ENCODE data around the gene CDK4. TPM values are rescaled to one million over a fixed set of nuclear protein-coding genes. Genes with fewer than 3 reads are reported as not detected.

Gene CDK4
- total and polyA plus RNA-seq, 2 of the 4 experiments (the other 2 are of a cell fraction): 261 to 297 TPM

GRCh38 chr12:57754411-57755193 is 2.5 kb upstream of the CDK4 start, which contains the start of gene MARCHF9:
TSS of gene MARCHF9 (plus strand) at chr12:57755103. CDS start at chr12:57755529, 426 bp downstream.
- Histone ChIP-seq H3K27me3 (ENCODE audit: control insufficient read depth, insufficient read depth, low read length) (peaks cover 10% of the 10 kb centered on the region), H3K36me3 (ENCODE audit: control insufficient read depth, insufficient read depth, low read length) (peaks cover 19% of the 10 kb centered on the region), H3K4ac (ENCODE audit: low read depth, low read length) (peak within 1 kb of the TSS; percentile 60; the same call in 1 of the 2 replicates), H4K91ac (ENCODE audit: insufficient read depth, low read depth, low read length) (no peak within 1 kb of the TSS; the same call in 1 of the 2 replicates), H2BK15ac (ENCODE audit: low read depth, low read length) (no peak within 1 kb of the TSS), H3K27ac (ENCODE audit: insufficient read depth, low read length) (no peak within 1 kb of the TSS; the same call in 1 of the 2 replicates), H3K23ac (ENCODE audit: low read depth, low read length) (peak within 1 kb of the TSS; percentile 83), H3K4me1 (ENCODE audit: control insufficient read depth, insufficient read depth, low read length) (peaks cover 7% of the 10 kb centered on the region), H3K9me3 (ENCODE audit: control insufficient read depth, insufficient read depth, low read length) (no peaks in the 10 kb centered on the region), H2AK9ac (replicated peaks; ENCODE audit: low read depth, low read length, poor library complexity) (peak within 1 kb of the TSS; percentile 76), H3K56ac (ENCODE audit: extremely low read depth, insufficient read depth, low read length) (no peak within 1 kb of the TSS), H4K20me1 (ENCODE audit: insufficient read depth, low read length) (peaks cover 7% of the 10 kb centered on the region; the same call in 1 of the 2 replicates), H3K18ac (ENCODE audit: low read depth, low read length) (no peak within 1 kb of the TSS), H4K5ac (ENCODE audit: low read depth, low read length) (no peak within 1 kb of the TSS), H2BK20ac (ENCODE audit: low read depth, low read length) (no peak within 1 kb of the TSS), H3K9me1 (ENCODE audit: insufficient read depth, low read length) (peaks cover 15% of the 10 kb centered on the region), H4K8ac (ENCODE audit: low read depth in 2 of 2, low read length in 2 of 2) (peak within 1 kb of the TSS in 1 of 2 experiments; percentile 35; a peak in 1 of 4 replicates), H3K4me3 (ENCODE audit: insufficient read depth, low read depth, low read length) (peak within 1 kb of the TSS; percentile 59), H2AFZ (replicated peaks; ENCODE audit: low read length, poor library complexity) (peak within 1 kb of the TSS; percentile 87), H3K9ac (ENCODE audit: low read depth, low read length) (peak within 1 kb of the TSS; percentile 42), H3K4me2 (ENCODE audit: low read depth, low read length) (peak within 1 kb of the TSS; percentile 81), H2BK5ac (ENCODE audit: low read depth, low read length, poor library complexity, severe bottlenecking) (no peak within 1 kb of the TSS), H3K79me1 (ENCODE audit: low read depth in 1 of 2, low read length in 2 of 2) (peaks cover 16 to 30% of the 10 kb centered on the region in 2 experiments; a peak in 3 of 4 replicates), H2AK5ac (ENCODE audit: low read depth, low read length) (peak within 1 kb of the TSS; percentile 71; the same call in 1 of the 2 replicates), H3K14ac (replicated peaks; ENCODE audit: low read depth, low read length) (0 out of 2 replicates have a peak within 1 kb of the TSS, but pooled peaks have one; percentile 40), H2BK120ac (ENCODE audit: low read depth, low read length) (no peak within 1 kb of the TSS)
- intact Hi-C loops (cut with micrococcal nuclease): no loop called here
- no TSS peak for BruUV-seq (replicated peaks)
- in situ Hi-C loops (cut with MboI; ENCODE audit: low sequenced_read_pairs): no loop called here
- ChIA-PET CTCF (no interaction called here), POLR2A (ENCODE audit: unreplicated experiment) (no interaction called here)
- WGBS, 2 experiments (ENCODE audit: extremely low coverage in 2 of 2, insufficient read length in 1 of 2): 2% methylated on average over 4 of the region's 41 CpGs; no CpG with 5 or more reads in 1 of the 2 experiments
- TF ChIP-seq MAZ (IDR thresholded peaks at IDR 0.05; ENCODE audit: borderline replicate concordance, low read depth, low read length): peak; percentile 42; the same call in 1 of the 2 replicates
- TF ChIP-seq MAFK (IDR thresholded peaks at IDR 0.05; ENCODE audit: low read depth, low read length): no peak
- dilution Hi-C loops (cut with HindIII; ENCODE audit: low sequenced_read_pairs, unreplicated experiment): no loop called here
- no peak for DNase-seq
- peak; percentile 3; the same call in 1 of the 2 replicates for ATAC-seq (ENCODE audit: low read depth)

Data from IMR-90 (cell line).